HCEC 1CT (cell line): Measurements from ENCODE around the gene GPR173.

ENCODE experiments used
- DNase-seq: peaks from one replicate; pipeline ENCODE4 v3.0.0-alpha.2; 2017

The GPR173 gene

GRCh38 chrX:53048169-53049126 is at the start of gene GPR173:
GPR173 (plus strand) TSS chrX:53048789; CDS start chrX:53076622, 27,833 bp downstream.
- DNase-seq: peak; percentile 66

- DNase-seq: no peak
Measured at GRCh38 chrX:53000447-53001135, 48.0 kb upstream of the GPR173 start.

GRCh38 chrX:53001958-53002357 is 46.6 kb upstream of the GPR173 start:
- no peak for DNase-seq

GRCh38 chrX:53003111-53003510 is 45.5 kb upstream of the GPR173 start:
- no peak for DNase-seq

- no peak for DNase-seq
Measured at GRCh38 chrX:53004038-53004437, 44.6 kb upstream of the GPR173 start.

- DNase-seq: no peak
Measured at GRCh38 chrX:53004811-53005210, 43.8 kb upstream of the GPR173 start.

GRCh38 chrX:53005327-53005726 is 43.3 kb upstream of the GPR173 start:
- DNase-seq: no peak

GRCh38 chrX:53009032-53009431 is 39.6 kb upstream of the GPR173 start:
- DNase-seq: no peak

GRCh38 chrX:53013291-53013690 is 35.3 kb upstream of the GPR173 start:
- DNase-seq: no peak

GRCh38 chrX:53018627-53019026 is 30.0 kb upstream of the GPR173 start:
- DNase-seq: no peak

- no peak for DNase-seq
Measured at GRCh38 chrX:53022381-53022780, 26.2 kb upstream of the GPR173 start.

- DNase-seq: no peak
Measured at GRCh38 chrX:53028678-53029077, 19.9 kb upstream of the GPR173 start.

- DNase-seq: no peak
Measured at GRCh38 chrX:53031380-53031779, 17.2 kb upstream of the GPR173 start.

GRCh38 chrX:53036149-53036548 is 12.4 kb upstream of the GPR173 start:
- no peak for DNase-seq

GRCh38 chrX:53039236-53039635 is 9.4 kb upstream of the GPR173 start:
- DNase-seq: no peak

GRCh38 chrX:53044995-53045394 is 3.6 kb upstream of the GPR173 start:
- no peak for DNase-seq

- DNase-seq: no peak
Measured at GRCh38 chrX:53047228-53047627, 1.4 kb upstream of the GPR173 start.

- DNase-seq: no peak
Measured at GRCh38 chrX:53049127-53049517, 533 bp downstream of the GPR173 start.

- DNase-seq: no peak
Measured at GRCh38 chrX:53050841-53051240, 2.3 kb downstream of the GPR173 start.

- DNase-seq: no peak
Measured at GRCh38 chrX:53055244-53055849, 6.8 kb downstream of the GPR173 start.

GRCh38 chrX:53056292-53056691 is 7.7 kb downstream of the GPR173 start:
- DNase-seq: peak; percentile 20

GRCh38 chrX:53065104-53065503 is 16.5 kb downstream of the GPR173 start:
- no peak for DNase-seq

- no peak for DNase-seq
Measured at GRCh38 chrX:53071064-53071463, 22.5 kb downstream of the GPR173 start.
